Measurements from ENCODE around the gene PPP6R3. TPM values are rescaled to one million over a fixed set of nuclear protein-coding genes. Genes with fewer than 3 reads are reported as not detected.

PPP6R3 gene
- total RNA-seq, 4 donors from 2014 or later: 103 to 150 (median 119) TPM

DNA sequence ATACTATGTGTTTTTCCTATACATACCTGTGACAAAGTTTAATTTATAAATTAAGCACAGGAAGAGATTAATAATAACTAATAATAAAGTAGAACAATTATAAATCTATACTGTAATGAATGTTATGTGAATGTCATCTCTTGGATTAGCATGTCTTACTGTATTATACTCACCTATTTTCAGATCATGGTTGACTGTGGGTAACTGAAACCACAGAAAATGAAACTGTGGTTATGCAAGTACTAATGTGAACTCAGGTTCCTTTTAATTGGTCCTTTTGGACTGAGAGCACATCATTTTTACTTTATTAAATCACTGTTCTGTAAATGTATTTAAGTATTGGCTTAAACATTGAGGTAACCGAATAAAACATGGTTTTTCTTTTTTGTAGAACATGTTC, 108.8 kb downstream of the PPP6R3 start:
- no peaks in the 10 kb centered on the region for H3K9me3 ChIP-seq
- peaks cover 0 to 78% (median 10%) of the 10 kb centered on the region in 3 donors for H3K36me3 ChIP-seq
- TF ChIP-seq POLR2A (IDR thresholded peaks at IDR 0.05): no peak
- TF ChIP-seq, protein P1, sequence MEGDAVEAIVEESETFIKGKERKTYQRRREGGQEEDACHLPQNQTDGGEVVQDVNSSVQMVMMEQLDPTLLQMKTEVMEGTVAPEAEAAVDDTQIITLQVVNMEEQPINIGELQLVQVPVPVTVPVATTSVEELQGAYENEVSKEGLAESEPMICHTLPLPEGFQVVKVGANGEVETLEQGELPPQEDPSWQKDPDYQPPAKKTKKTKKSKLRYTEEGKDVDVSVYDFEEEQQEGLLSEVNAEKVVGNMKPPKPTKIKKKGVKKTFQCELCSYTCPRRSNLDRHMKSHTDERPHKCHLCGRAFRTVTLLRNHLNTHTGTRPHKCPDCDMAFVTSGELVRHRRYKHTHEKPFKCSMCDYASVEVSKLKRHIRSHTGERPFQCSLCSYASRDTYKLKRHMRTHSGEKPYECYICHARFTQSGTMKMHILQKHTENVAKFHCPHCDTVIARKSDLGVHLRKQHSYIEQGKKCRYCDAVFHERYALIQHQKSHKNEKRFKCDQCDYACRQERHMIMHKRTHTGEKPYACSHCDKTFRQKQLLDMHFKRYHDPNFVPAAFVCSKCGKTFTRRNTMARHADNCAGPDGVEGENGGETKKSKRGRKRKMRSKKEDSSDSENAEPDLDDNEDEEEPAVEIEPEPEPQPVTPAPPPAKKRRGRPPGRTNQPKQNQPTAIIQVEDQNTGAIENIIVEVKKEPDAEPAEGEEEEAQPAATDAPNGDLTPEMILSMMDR (IDR thresholded peaks at IDR 0.05): no peak
- TF ChIP-seq EP300 (IDR thresholded peaks at IDR 0.05): no peak
- H3K27ac ChIP-seq: no peak overlapping the region
- H3K27me3 ChIP-seq: no peaks in the 10 kb centered on the region
- peaks cover 0 to under 1% (median 0%) of the 10 kb centered on the region in 4 donors for H3K4me1 ChIP-seq
- H3K4me3 ChIP-seq: no peak overlapping the region
- no peak for DNase-seq (ENCODE audit: low spot score in 2 of 2)
- 91 to 98% methylated on average over 1 of the region's 1 CpG for WGBS, 2 donors

DNA sequence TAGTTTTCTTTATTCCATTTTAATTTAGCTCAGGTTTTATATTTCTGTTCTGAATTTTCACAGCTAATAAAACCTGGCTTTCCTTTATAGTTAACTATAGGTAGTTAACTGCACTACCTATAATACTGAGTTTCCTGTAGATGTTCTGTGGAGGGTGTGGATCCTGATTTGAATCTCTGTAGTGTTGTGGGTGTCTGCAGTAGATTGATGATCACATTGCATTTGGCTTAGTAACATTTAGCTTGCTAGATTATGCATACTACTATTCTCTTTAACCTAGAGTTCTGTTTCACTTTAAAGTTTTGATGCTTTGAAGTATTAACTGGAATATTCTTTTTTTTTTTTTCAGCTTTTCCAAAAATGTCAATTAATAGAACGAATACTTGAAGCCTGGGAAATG, 110.1 kb downstream of the PPP6R3 start:
- WGBS, 2 donors: 45 to 65% methylated on average over 1 of the region's 1 CpG
- Histone ChIP-seq H3K4me3 (no peak overlapping the region), H3K9me3 (no peaks in the 10 kb centered on the region), H3K27ac (no peak overlapping the region), H3K27me3 (no peaks in the 10 kb centered on the region), H3K36me3 (peaks cover 0 to 74% (median 16%) of the 10 kb centered on the region in 3 donors), H3K4me1 (peaks cover 0 to 6% (median 0%) of the 10 kb centered on the region in 4 donors)
- no peak for DNase-seq (ENCODE audit: low spot score in 2 of 2)
- TF ChIP-seq, protein P1 (IDR thresholded peaks at IDR 0.05): no peak
- TF ChIP-seq POLR2A (IDR thresholded peaks at IDR 0.05) (no peak), EP300 (IDR thresholded peaks at IDR 0.05) (no peak)

DNA sequence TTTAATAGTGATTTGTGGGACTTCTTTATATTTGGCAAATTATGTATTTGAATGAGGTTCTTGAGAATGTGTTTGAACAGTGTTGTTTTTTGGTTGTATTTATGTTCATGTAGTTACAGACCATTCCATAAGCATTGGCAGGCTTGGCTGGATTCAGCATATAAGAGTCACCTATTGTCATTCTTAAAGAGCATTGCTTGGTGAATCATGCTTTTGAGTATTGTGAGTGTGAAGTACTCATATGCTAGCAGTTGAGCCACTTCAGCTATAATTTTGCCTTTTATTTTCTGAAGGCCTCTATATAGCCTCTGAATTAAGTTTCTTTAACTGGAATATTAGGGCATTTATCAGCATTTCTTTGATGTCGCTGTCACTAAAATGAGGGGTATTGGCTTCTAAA, 113.8 kb downstream of the PPP6R3 start:
- no peaks in the 10 kb centered on the region for H3K27me3 ChIP-seq
- H3K4me1 ChIP-seq: peaks cover 0 to 6% (median 0%) of the 10 kb centered on the region in 4 donors
- no peak overlapping the region for H3K27ac ChIP-seq
- peaks cover 0 to 75% (median 28%) of the 10 kb centered on the region in 3 donors for H3K36me3 ChIP-seq
- no peak overlapping the region for H3K4me3 ChIP-seq
- WGBS, 2 donors: 64 to 72% methylated on average over 1 of the region's 1 CpG
- H3K9me3 ChIP-seq: no peaks in the 10 kb centered on the region
- no peak for DNase-seq (ENCODE audit: low spot score in 2 of 2)
- TF ChIP-seq EP300 (IDR thresholded peaks at IDR 0.05): no peak
- TF ChIP-seq, protein P1 (IDR thresholded peaks at IDR 0.05): no peak
- no peak for TF ChIP-seq POLR2A (IDR thresholded peaks at IDR 0.05)

DNA sequence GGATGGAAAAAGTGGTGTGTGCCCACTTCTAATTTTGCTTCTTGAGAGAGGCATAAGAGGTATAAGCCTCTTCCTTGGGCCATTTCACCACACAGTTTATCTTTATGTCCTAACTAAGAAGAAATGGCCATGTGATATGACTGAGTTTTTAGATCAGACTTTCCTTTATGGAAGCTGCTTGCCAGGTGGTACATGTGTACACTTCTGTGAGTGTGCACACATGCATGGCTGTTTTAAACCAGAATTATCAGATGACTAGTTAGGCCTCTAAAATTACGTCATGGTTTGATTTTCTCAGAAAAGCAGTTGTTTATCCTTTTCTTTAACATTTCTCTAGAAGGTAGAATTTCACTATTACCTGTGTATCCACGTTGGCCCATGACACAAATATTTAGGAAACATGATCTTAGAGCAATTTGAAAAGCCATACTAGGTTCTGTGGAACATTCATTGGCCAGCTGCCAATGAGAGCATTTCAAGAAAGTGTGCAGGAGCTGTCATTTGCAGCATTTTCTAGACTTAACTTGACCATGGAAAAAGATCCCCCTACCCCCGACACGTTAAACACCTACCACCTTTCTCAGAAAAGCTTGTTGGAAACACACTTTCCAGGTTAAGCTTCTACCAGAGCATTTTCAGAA, 114.6 kb downstream of the PPP6R3 start:
- WGBS, 2 donors: 86 to 89% methylated on average over 4 of the region's 4 CpGs
- Histone ChIP-seq H3K9me3 (no peaks in the 10 kb centered on the region), H3K27me3 (no peaks in the 10 kb centered on the region), H3K27ac (no peak overlapping the region), H3K36me3 (peaks cover 0 to 81% (median 28%) of the 10 kb centered on the region in 3 donors), H3K4me3 (no peak overlapping the region), H3K4me1 (peaks cover 0 to 6% (median 0%) of the 10 kb centered on the region in 4 donors)
- TF ChIP-seq, protein P1 (IDR thresholded peaks at IDR 0.05): no peak
- TF ChIP-seq EP300 (IDR thresholded peaks at IDR 0.05) (no peak), POLR2A (IDR thresholded peaks at IDR 0.05) (no peak)
- DNase-seq (ENCODE audit: low spot score in 2 of 2): no peak

DNA sequence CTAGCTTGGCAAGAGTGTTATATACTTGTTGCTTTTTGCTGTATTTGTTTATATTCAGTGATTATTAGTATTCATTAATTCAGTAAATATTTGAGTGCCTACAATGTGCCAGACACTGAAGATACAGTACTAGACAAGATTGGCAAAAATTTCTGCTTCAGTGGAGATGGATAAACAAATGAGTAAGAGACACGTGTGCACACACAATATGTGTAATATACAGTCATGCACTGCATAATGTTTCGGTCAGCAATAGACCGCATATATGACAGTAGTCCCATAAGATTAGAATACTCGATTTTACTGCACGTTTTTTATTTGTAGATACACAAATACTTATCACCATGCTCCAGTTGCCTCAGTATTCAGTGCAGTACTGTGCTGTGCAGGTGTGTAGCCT, 118.9 kb downstream of the PPP6R3 start:
- no peak for DNase-seq (ENCODE audit: low spot score in 2 of 2)
- Histone ChIP-seq H3K9me3 (no peaks in the 10 kb centered on the region), H3K4me3 (no peak overlapping the region), H3K27me3 (no peaks in the 10 kb centered on the region), H3K4me1 (peaks cover 0 to 35% (median 3%) of the 10 kb centered on the region in 4 donors), H3K27ac (no peak overlapping the region), H3K36me3 (peaks cover 0 to 68% (median 18%) of the 10 kb centered on the region in 3 donors)
- TF ChIP-seq, protein P1 (IDR thresholded peaks at IDR 0.05): no peak
- TF ChIP-seq EP300 (IDR thresholded peaks at IDR 0.05) (no peak), POLR2A (IDR thresholded peaks at IDR 0.05) (no peak)
- 92 to 94% methylated on average over 5 of the region's 5 CpGs for WGBS, 2 donors
